ENCODE results near the gene CPNE6.
A peak's percentile ranks its signal among the peaks of the same experiment; 100 is the strongest.

Gene CPNE6

GRCh38 chr14:24113801-24114531, 42.6 kb downstream of the CPNE6 start (continued):
- no peak for TF ChIP-seq ZSCAN5A (tag by site-specific recombination; IDR thresholded peaks at IDR 0.05)
- TF ChIP-seq ZNF148 (tag by site-specific recombination; IDR thresholded peaks at IDR 0.05; ENCODE audit: borderline replicate concordance), result no peak
- TF ChIP-seq ZSCAN4 (tag by site-specific recombination; IDR thresholded peaks at IDR 0.05), result no peak
- TF ChIP-seq ZBTB49 (tag by site-specific recombination; IDR thresholded peaks at IDR 0.05; ENCODE audit: low read depth), result no peak
- no peak for TF ChIP-seq ZNF133 (tag by site-specific recombination; IDR thresholded peaks at IDR 0.05)
- TF ChIP-seq ZSCAN30 (tag by site-specific recombination; IDR thresholded peaks at IDR 0.05), result peak; percentile 47; the same call in 1 of the 2 replicates
- TF ChIP-seq ZNF16 (tag by site-specific recombination; IDR thresholded peaks at IDR 0.05; ENCODE audit: low read depth), result no peak
- TF ChIP-seq ZBTB26 (tag by site-specific recombination; optimal IDR thresholded peaks at IDR 0.05), result peak; percentile 93
- peak; percentile 38 for TF ChIP-seq SP7 (tag by site-specific recombination; IDR thresholded peaks at IDR 0.05)
- TF ChIP-seq ELK4 (IDR thresholded peaks at IDR 0.05; ENCODE audit: borderline replicate concordance, low read depth, low read length), result no peak
- TF ChIP-seq ZNF404 (tag by site-specific recombination; IDR thresholded peaks at IDR 0.05), result no peak
- TF ChIP-seq ZNF473 (tag by site-specific recombination; IDR thresholded peaks at IDR 0.05), result no peak
- no peak; the same call in 1 of the 2 replicates for TF ChIP-seq ZNF449 (tag by site-specific recombination; IDR thresholded peaks at IDR 0.05)
- no peak for TF ChIP-seq ATF2 (tag by site-specific recombination; IDR thresholded peaks at IDR 0.05; ENCODE audit: low read depth)
- TF ChIP-seq ZNF37A (tag by site-specific recombination; IDR thresholded peaks at IDR 0.05), result no peak
- TF ChIP-seq ZBTB1 (tag by site-specific recombination; IDR thresholded peaks at IDR 0.05), result no peak
- TF ChIP-seq KLF1 (tag by site-specific recombination; IDR thresholded peaks at IDR 0.05), result peak; percentile 45; the same call in 1 of the 2 replicates
- TF ChIP-seq ZNF169 (tag by site-specific recombination; IDR thresholded peaks at IDR 0.05), result no peak
- TF ChIP-seq ZNF354C (tag by site-specific recombination; IDR thresholded peaks at IDR 0.05; ENCODE audit: borderline replicate concordance, low read depth), result no peak
- no peak for TF ChIP-seq ZNF10 (tag by site-specific recombination; IDR thresholded peaks at IDR 0.05)
- TF ChIP-seq GLIS2 (tag by site-specific recombination; IDR thresholded peaks at IDR 0.05), result peak; percentile 87
- TF ChIP-seq ZNF302 (tag by site-specific recombination; IDR thresholded peaks at IDR 0.05; ENCODE audit: low read depth), result no peak
- TF ChIP-seq OSR2 (tag by site-specific recombination; IDR thresholded peaks at IDR 0.05), result no peak
- peak; percentile 77 for TF ChIP-seq ZEB2 (tag by site-specific recombination; IDR thresholded peaks at IDR 0.05)
- TF ChIP-seq ZNF248 (tag by site-specific recombination; IDR thresholded peaks at IDR 0.05), result no peak
- no peak for TF ChIP-seq ZBTB7A (tag by site-specific recombination; IDR thresholded peaks at IDR 0.05; ENCODE audit: low read depth)

All from HEK293 (cell line).